Karpas-422 (cell line): Measurements from ENCODE around the gene TMEM170B. TPM values are rescaled to one million over a fixed set of nuclear protein-coding genes. Genes with fewer than 3 reads are reported as not detected.

Experiments
- DNase-seq: peaks from one replicate; pipeline ENCODE4 v3.0.0-alpha.2; 2015
- H2AFZ ChIP-seq: fragments of 200-600 bp; sonication (generic); 2 replicates; pipeline ENCODE4 v1.6.1; 2014; ENCODE audit warnings: antibody characterized with exemption, low read length, mixed read lengths
- H3K27ac ChIP-seq: fragments of 200-600 bp; sonication (generic); 2 replicates; pipeline ENCODE4 v1.5.1; 2014; ENCODE audit warnings: mild to moderate bottlenecking, low read length, moderate library complexity
- H3K27me3 ChIP-seq: fragments of 200-600 bp; sonication (generic); 2 replicates; pipeline ENCODE4 v1.6.1; 2014; ENCODE audit warnings: low read length, mixed read lengths
- H3K36me3 ChIP-seq: fragments of 200-600 bp; sonication (generic); 2 replicates; pipeline ENCODE4 v1.6.1; 2014; ENCODE audit warnings: low read length, mixed read lengths; ENCODE audit not compliant: insufficient read depth
- H3K4me1 ChIP-seq: fragments of 200-600 bp; sonication (generic); 2 replicates; pipeline ENCODE4 v1.6.1; 2014; ENCODE audit warnings: mild to moderate bottlenecking, low read length, mixed read lengths
- H3K4me2 ChIP-seq: fragments of 200-600 bp; sonication (generic); 2 replicates; pipeline ENCODE4 v1.6.1; 2014; ENCODE audit warnings: low read length, low read depth, mild to moderate bottlenecking; ENCODE audit not compliant: poor library complexity, severe bottlenecking
- H3K4me3 ChIP-seq: fragments of 200-600 bp; sonication (generic); 2 replicates; pipeline ENCODE4 v1.5.1; 2014; ENCODE audit warnings: mild to moderate bottlenecking, antibody characterized with exemption, low read length, mixed read lengths
- H3K79me2 ChIP-seq: fragments of 200-600 bp; sonication (generic); 2 replicates; pipeline ENCODE4 v1.6.1; 2014; ENCODE audit warnings: mild to moderate bottlenecking, low read length, mixed read lengths
- H3K9ac ChIP-seq: fragments of 200-600 bp; sonication (generic); 2 replicates; pipeline ENCODE4 v1.6.0; 2014; ENCODE audit warnings: low read length
- H3K9me2 ChIP-seq: fragments of 200-600 bp; sonication (generic), shearing (Covaris generic); replicated peaks from 2 replicates; pipeline ENCODE4 v1.6.0; 2014; ENCODE audit warnings: mild to moderate bottlenecking, low read length, moderate library complexity; ENCODE audit not compliant: insufficient read depth
- H3K9me3 ChIP-seq: fragments of 300-700, 200-600 bp; sonication (generic); 2 replicates; pipeline ENCODE4 v1.6.1; 2014; ENCODE audit warnings: low read length, mixed read lengths
- H4K20me1 ChIP-seq: fragments of 200-600 bp; sonication (generic); 2 replicates; pipeline ENCODE4 v1.6.1; 2014; ENCODE audit warnings: mild to moderate bottlenecking, antibody characterized with exemption, low read length, low read depth; ENCODE audit not compliant: insufficient read depth
- total RNA-seq: library from RNA; depleted of rRNA; stranded (reverse); fragments of >200 nt; shearing (Covaris generic); gene quantifications from 2 replicates; pipeline ENCODE4 v1.2.3, GENCODE V29; 2014; ENCODE audit warnings: low replicate concordance

The TMEM170B gene
- total RNA-seq, 1 experiment from 2014 or later, result 2.4 TPM

DNA sequence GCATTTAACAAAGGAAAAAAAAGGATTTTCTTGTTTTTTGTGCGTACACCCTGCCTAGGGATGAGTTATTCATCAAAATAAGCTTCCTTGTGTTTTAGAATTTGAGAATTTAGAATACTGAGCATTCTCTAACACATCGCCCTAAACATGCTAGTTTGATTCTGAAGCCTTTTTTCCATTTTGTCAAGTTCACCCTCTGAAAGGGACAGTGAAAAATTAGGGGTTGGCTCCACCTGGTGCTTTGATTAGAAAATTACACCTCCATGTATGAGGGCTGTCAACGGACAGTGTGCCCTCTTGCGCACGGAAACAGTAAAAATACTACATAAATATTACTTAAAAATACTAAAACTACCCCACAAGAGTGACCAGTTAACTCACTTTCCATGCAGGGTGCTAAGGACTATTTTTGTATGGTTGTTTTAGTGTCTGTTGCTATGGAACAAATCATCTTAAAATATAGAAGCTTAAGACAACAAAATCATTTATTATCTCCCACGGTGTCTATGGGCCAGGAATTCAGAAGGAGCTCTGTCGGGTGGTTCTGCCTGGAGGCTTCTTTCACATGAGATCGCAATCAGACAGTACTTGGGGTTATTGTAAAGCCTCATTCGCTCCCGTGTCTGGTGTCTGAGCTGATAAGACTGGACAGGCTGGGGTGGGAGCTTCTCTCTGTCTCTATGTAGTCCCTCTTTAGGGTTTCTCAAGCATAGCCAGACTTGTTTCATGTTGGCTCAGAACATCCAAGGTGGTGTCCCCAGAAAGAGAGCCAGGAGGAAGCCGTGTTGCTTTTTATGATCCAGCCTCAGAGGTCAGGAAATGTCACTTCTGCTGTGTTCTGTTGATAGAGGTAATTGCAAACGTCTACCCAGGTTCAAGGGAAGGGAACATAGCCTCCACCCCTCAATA is 41.1 kb upstream of the TMEM170B start:
- Histone ChIP-seq H3K4me1 (peaks cover 42% of the 10 kb centered on the region), H4K20me1 (no peaks in the 10 kb centered on the region), H3K79me2 (no peaks in the 10 kb centered on the region), H3K9me2 (no peaks in the 10 kb centered on the region), H3K27me3 (no peaks in the 10 kb centered on the region), H3K9me3 (no peaks in the 10 kb centered on the region), H3K36me3 (no peaks in the 10 kb centered on the region), H2AFZ (no peak overlapping the region), H3K27ac (no peak overlapping the region), H3K9ac (no peak overlapping the region), H3K4me2 (peak overlapping the region; percentile 6), H3K4me3 (no peak overlapping the region)
- peak; percentile 92 for DNase-seq

DNA sequence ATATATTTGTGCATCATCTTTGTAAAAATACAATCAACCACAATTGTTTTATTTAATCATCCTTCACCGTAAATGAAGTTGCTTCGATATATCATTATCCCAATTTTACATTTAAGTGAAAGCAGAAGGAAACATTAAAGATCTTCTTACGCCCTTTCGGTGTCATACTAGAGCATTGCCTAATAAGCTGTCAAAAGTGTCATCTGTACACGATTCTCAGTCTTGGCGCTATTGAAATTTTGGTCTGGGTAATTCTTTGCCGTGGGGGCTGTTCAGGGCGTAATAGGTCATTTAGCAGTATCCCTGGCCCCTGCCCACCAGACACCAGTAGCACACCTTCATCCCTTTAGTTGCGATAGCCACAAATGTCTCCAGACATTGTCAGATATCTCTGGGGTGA is 40.4 kb upstream of the TMEM170B start:
- no peak overlapping the region for H3K27ac ChIP-seq
- H2AFZ ChIP-seq, result no peak overlapping the region
- H3K36me3 ChIP-seq, result no peaks in the 10 kb centered on the region
- no peak overlapping the region for H3K9ac ChIP-seq
- no peaks in the 10 kb centered on the region for H3K27me3 ChIP-seq
- H3K9me3 ChIP-seq, result no peaks in the 10 kb centered on the region
- H3K4me3 ChIP-seq, result no peak overlapping the region
- no peaks in the 10 kb centered on the region for H3K79me2 ChIP-seq
- no peak for DNase-seq
- H3K4me2 ChIP-seq, result no peak overlapping the region
- no peaks in the 10 kb centered on the region for H4K20me1 ChIP-seq
- H3K4me1 ChIP-seq, result peaks cover 37% of the 10 kb centered on the region
- no peaks in the 10 kb centered on the region for H3K9me2 ChIP-seq

DNA sequence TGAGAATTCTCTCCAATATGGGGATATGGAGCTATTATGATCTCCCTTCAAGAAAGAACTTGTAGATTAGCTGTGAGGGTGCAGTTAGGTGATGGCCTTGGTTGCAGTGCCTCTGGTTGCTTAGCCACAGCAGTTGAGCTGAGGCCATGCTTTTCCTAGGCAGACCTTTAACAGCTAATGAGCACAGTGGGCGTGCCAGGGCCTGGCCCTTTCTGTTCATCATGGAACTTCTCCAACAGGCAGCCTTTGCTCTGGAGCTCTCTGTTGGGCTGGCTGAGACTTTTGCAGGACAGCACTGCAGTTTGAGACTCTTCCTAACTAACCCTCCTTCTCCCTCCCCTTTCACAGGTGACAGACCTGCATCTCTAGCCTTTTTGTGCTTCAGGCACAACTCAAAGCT is 39.7 kb upstream of the TMEM170B start:
- H3K9me3 ChIP-seq, result no peaks in the 10 kb centered on the region
- no peak overlapping the region for H2AFZ ChIP-seq
- H3K9me2 ChIP-seq, result no peaks in the 10 kb centered on the region

DNA sequence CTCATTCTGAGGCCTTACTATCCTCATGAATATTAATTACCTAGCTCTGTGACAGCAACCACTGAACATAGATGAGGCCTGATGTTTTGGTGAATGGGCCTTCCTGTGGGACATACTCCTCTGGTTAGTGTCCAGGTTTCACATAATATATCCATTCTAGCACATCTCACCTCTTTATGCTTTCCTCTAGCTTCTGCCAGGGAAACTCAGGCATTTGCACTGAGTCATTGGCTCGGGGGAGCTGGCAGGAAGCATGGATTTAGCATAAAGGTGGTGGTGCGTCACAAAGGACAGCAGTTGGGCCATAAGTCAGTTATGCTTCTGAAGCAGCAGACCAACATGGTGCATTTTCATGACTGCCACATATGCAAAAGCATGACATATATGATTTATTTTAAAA is 37.5 kb upstream of the TMEM170B start:
- H3K9me3 ChIP-seq, result no peaks in the 10 kb centered on the region
- DNase-seq, result no peak

More for the DNA sequence above, 39.7 kb upstream of the TMEM170B start:
- Histone ChIP-seq H3K79me2 (no peaks in the 10 kb centered on the region), H3K27me3 (no peaks in the 10 kb centered on the region), H3K27ac (no peak overlapping the region), H3K4me2 (no peak overlapping the region), H3K4me1 (peaks cover 29% of the 10 kb centered on the region), H3K4me3 (no peak overlapping the region), H3K36me3 (no peaks in the 10 kb centered on the region), H3K9ac (no peak overlapping the region), H4K20me1 (no peaks in the 10 kb centered on the region)
- DNase-seq, result no peak

DNA sequence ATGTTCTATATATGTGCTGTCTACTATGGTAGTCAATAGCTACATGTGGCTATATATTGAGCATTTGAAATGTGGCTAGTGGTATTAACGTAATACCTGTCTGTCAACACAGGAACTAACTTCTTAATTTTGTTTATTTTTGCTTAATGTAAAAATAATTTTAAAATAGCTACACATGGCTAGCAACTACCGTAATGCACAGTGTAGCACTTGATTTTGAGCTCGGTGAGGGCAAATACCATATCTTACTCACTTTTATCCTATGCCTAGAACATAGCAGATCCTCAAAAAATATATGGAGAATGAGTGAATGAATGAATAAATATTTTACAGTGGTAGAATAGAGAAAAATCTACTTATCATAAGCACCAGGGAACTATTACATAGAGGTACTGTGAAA is 28.1 kb upstream of the TMEM170B start:
- H3K9me2 ChIP-seq, result no peaks in the 10 kb centered on the region
- H3K4me1 ChIP-seq, result no peaks in the 10 kb centered on the region
- no peaks in the 10 kb centered on the region for H3K9me3 ChIP-seq
- DNase-seq, result no peak
- H3K27ac ChIP-seq, result no peak overlapping the region
- H3K79me2 ChIP-seq, result no peaks in the 10 kb centered on the region
- no peak overlapping the region for H3K4me2 ChIP-seq
- no peaks in the 10 kb centered on the region for H4K20me1 ChIP-seq
- no peaks in the 10 kb centered on the region for H3K27me3 ChIP-seq
- no peaks in the 10 kb centered on the region for H3K36me3 ChIP-seq
- H2AFZ ChIP-seq, result no peak overlapping the region
- no peak overlapping the region for H3K9ac ChIP-seq
- H3K4me3 ChIP-seq, result no peak overlapping the region

More for the DNA sequence above, 37.5 kb upstream of the TMEM170B start:
- no peak overlapping the region for H3K4me2 ChIP-seq
- no peak overlapping the region for H3K4me3 ChIP-seq
- H2AFZ ChIP-seq, result no peak overlapping the region
- peaks cover 11% of the 10 kb centered on the region for H3K4me1 ChIP-seq
- no peaks in the 10 kb centered on the region for H3K27me3 ChIP-seq
- H3K9ac ChIP-seq, result no peak overlapping the region
- H3K36me3 ChIP-seq, result no peaks in the 10 kb centered on the region
- H3K79me2 ChIP-seq, result no peaks in the 10 kb centered on the region
- no peak overlapping the region for H3K27ac ChIP-seq
- H3K9me2 ChIP-seq, result no peaks in the 10 kb centered on the region
- H4K20me1 ChIP-seq, result no peaks in the 10 kb centered on the region

DNA sequence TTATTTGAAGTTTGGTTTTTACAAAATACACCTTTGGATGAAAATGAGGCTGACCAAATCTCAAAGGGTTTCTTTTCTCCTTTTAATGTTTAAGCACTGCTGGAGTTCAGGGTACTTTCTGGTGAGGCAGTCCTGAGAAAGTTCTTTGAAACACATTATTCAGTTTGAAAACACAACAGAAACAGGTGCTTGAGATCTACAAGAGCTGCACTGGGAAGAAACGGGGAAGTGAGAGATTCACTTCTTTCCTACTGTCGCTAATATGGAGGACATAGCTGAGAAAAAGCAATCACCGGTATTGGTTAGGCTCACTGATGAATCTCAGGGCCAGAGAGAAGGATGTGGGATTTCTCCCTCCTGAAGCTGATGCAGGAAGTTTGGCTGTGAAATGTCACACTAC is 22.9 kb upstream of the TMEM170B start:
- no peak overlapping the region for H3K4me2 ChIP-seq
- H2AFZ ChIP-seq, result no peak overlapping the region
- H3K4me3 ChIP-seq, result no peak overlapping the region

DNA sequence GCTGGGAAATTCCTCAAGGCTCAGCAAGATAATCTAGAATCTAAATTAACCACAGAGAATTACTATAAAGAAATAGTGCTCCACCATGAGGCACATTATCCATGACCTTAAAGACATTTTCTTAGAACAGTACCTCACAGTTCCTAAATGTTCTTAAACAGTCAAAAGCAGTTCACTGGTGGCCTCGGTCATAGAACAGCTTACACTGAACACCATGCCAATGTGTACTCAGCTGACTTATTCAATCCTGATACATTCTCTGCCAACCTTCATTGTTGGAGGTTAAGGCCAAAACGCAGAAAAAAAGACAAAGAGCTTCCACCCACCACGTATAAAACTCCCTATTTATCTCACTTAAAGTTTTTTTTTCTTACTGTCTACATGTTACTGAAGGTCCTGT is 21.8 kb upstream of the TMEM170B start:
- Histone ChIP-seq H3K9me2 (no peaks in the 10 kb centered on the region), H3K9me3 (no peaks in the 10 kb centered on the region), H3K4me1 (peaks cover 5% of the 10 kb centered on the region), H3K4me2 (no peak overlapping the region), H2AFZ (no peak overlapping the region), H3K27me3 (no peaks in the 10 kb centered on the region), H3K27ac (no peak overlapping the region), H3K9ac (no peak overlapping the region), H3K79me2 (no peaks in the 10 kb centered on the region), H3K4me3 (no peak overlapping the region), H4K20me1 (no peaks in the 10 kb centered on the region), H3K36me3 (no peaks in the 10 kb centered on the region)
- no peak for DNase-seq

More for the DNA sequence above, 22.9 kb upstream of the TMEM170B start:
- H3K27me3 ChIP-seq, result no peaks in the 10 kb centered on the region
- no peaks in the 10 kb centered on the region for H3K79me2 ChIP-seq
- no peaks in the 10 kb centered on the region for H3K9me2 ChIP-seq
- no peaks in the 10 kb centered on the region for H4K20me1 ChIP-seq
- H3K4me1 ChIP-seq, result peaks cover 5% of the 10 kb centered on the region
- H3K9ac ChIP-seq, result no peak overlapping the region
- no peak for DNase-seq
- H3K27ac ChIP-seq, result no peak overlapping the region
- no peaks in the 10 kb centered on the region for H3K9me3 ChIP-seq
- H3K36me3 ChIP-seq, result no peaks in the 10 kb centered on the region

DNA sequence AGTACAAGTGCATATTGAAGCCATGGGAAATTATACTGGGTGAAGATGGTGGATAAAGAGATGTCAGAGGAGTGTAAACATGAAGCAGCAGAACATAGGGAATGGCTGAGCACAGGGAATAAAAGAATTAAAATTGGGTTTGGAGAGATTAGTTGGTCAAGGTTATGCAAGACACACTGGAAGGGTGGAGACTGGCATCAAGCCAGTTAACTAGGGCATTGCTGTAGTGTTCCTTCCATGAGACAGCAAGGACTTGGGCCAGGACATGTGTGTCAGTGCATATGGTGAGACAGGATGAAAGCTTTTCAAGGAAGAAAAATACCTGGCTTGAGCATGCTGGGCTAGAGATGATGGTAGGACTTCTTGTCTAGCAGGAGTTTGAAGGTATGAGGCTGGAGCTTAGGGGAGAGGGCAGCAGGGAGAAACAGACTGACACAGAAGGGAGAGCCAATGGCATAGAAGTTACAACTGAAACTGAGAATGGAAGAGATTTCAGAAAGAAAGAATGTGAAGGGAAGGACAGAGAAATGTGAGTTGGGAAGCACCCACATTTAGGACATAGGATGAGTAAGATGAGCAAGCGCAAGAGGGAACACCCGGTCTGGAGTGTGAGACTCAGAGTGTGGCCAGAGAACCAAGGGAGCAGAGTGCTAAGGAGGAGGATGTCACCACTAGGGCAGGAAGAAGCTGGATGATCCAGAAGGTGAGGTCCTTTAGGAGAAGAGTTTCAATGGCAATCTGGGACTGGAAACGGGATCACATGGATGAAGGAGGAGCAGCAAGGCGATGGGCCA is 14.5 kb upstream of the TMEM170B start:
- Histone ChIP-seq H2AFZ (no peak overlapping the region), H3K9me2 (no peaks in the 10 kb centered on the region), H3K4me2 (no peak overlapping the region), H4K20me1 (no peaks in the 10 kb centered on the region), H3K9ac (no peak overlapping the region), H3K36me3 (no peaks in the 10 kb centered on the region), H3K27me3 (no peaks in the 10 kb centered on the region), H3K27ac (no peak overlapping the region), H3K79me2 (no peaks in the 10 kb centered on the region), H3K9me3 (no peaks in the 10 kb centered on the region), H3K4me1 (peaks cover 5% of the 10 kb centered on the region), H3K4me3 (no peak overlapping the region)
- no peak for DNase-seq
